WI38 (cell line): ENCODE data around the gene AHRR.

Source experiments
- H3K4me3 ChIP-seq: 2 replicates; pipeline ENCODE4 v1.5.1; 2011; ENCODE audit warnings: low read depth, mild to moderate bottlenecking, control low read depth, low read length
- CTCF ChIP-seq: IDR thresholded peaks from 2 replicates; pipeline ENCODE4 v1.5.1; 2012; ENCODE audit warnings: low read depth, mild to moderate bottlenecking, control low read depth, low read length

AHRR gene

GRCh38 chr5:464843-465590, 143.5 kb downstream of the AHRR start:
- H3K4me3 ChIP-seq = no peak overlapping the region
- TF ChIP-seq CTCF = no peak

- TF ChIP-seq CTCF = no peak
- H3K4me3 ChIP-seq = no peak overlapping the region
Observed at GRCh38 chr5:465591-466403, 144.3 kb downstream of the AHRR start.

GRCh38 chr5:466661-467310, 145.3 kb downstream of the AHRR start:
- TF ChIP-seq CTCF = no peak
- no peak overlapping the region for H3K4me3 ChIP-seq

- H3K4me3 ChIP-seq = no peak overlapping the region
- no peak for TF ChIP-seq CTCF
Observed at GRCh38 chr5:468401-468800, 146.9 kb downstream of the AHRR start.

GRCh38 chr5:469752-470483, 148.4 kb downstream of the AHRR start:
- no peak for TF ChIP-seq CTCF
- no peak overlapping the region for H3K4me3 ChIP-seq

- no peak for TF ChIP-seq CTCF
- H3K4me3 ChIP-seq = no peak overlapping the region
Observed at GRCh38 chr5:470961-471749, 149.6 kb downstream of the AHRR start.
